Astrocyte (in vitro differentiated cells and primary cell): ENCODE data around the gene HMG20A. TPM values are rescaled to one million over a fixed set of nuclear protein-coding genes. Genes with fewer than 3 reads are reported as not detected.
A peak's percentile ranks its signal among the peaks of the same experiment; 100 is the strongest.

ENCODE experiments used
- DNase-seq: peaks from one replicate; pipeline ENCODE4 v3.0.0-alpha.2; 2010; ENCODE audit warnings: low read depth
- FAIRE-seq: peaks from 2 replicates; lab custom pipeline; 2011; peaks lifted over from hg19 to GRCh38; lab: Jason Lieb, UNC
- H2AFZ ChIP-seq: 2 replicates; pipeline ENCODE4 v1.6.0; 2012; ENCODE audit warnings: low read depth, low read length, inconsistent platforms
- H3K27ac ChIP-seq: 2 replicates; pipeline ENCODE4 v1.5.1; 2011; ENCODE audit warnings: low read depth, low read length, inconsistent platforms
- H3K27me3 ChIP-seq: 2 replicates; pipeline ENCODE4 v1.6.0; 2011; ENCODE audit warnings: low read length, inconsistent platforms; ENCODE audit not compliant: insufficient read depth
- H3K36me3 ChIP-seq: 2 replicates; pipeline ENCODE4 v1.5.1; 2011; ENCODE audit warnings: low read length, inconsistent platforms; ENCODE audit not compliant: insufficient read depth
- H3K4me1 ChIP-seq: 2 replicates; pipeline ENCODE4 v1.5.1; 2011; ENCODE audit warnings: low read length, inconsistent platforms; ENCODE audit not compliant: insufficient read depth
- H3K4me2 ChIP-seq: 2 replicates; pipeline ENCODE4 v1.6.0; 2012; ENCODE audit warnings: low read length, inconsistent platforms
- H3K4me3 ChIP-seq: 2 replicates; pipeline ENCODE4 v1.5.1; 2011; ENCODE audit warnings: low read depth, mild to moderate bottlenecking, low read length, inconsistent platforms; ENCODE audit not compliant: insufficient read depth
- H3K79me2 ChIP-seq: 2 replicates; pipeline ENCODE4 v1.6.0; 2012; ENCODE audit warnings: mild to moderate bottlenecking, low read length, inconsistent platforms; ENCODE audit not compliant: insufficient read depth
- H3K9ac ChIP-seq: 2 replicates; pipeline ENCODE4 v1.6.0; 2012; ENCODE audit warnings: mild to moderate bottlenecking, low read length, inconsistent platforms
- H3K9me3 ChIP-seq: 2 replicates; pipeline ENCODE4 v1.5.1; 2012; ENCODE audit warnings: low read depth, mild to moderate bottlenecking, low read length, inconsistent platforms; ENCODE audit not compliant: insufficient read depth
- H4K20me1 ChIP-seq: 2 replicates; pipeline ENCODE4 v1.6.0; 2012; ENCODE audit warnings: low read length, inconsistent platforms; ENCODE audit not compliant: insufficient read depth
- H3K27ac Mint-ChIP-seq: one replicate; pipeline ENCODE4 v1.8.0; 2021; ENCODE audit warnings: mild to moderate bottlenecking, mixed read lengths; ENCODE audit not compliant: unreplicated experiment
- H3K27me3 Mint-ChIP-seq: one replicate; pipeline ENCODE4 v1.8.0; 2021; ENCODE audit warnings: low read depth, mixed read lengths; ENCODE audit not compliant: unreplicated experiment
- H3K36me3 Mint-ChIP-seq: one replicate; pipeline ENCODE4 v1.8.0; 2021; ENCODE audit warnings: low read depth, mixed read lengths; ENCODE audit not compliant: unreplicated experiment
- H3K4me1 Mint-ChIP-seq: one replicate; pipeline ENCODE4 v1.8.0; 2021; ENCODE audit warnings: low read depth, mixed read lengths; ENCODE audit not compliant: unreplicated experiment
- H3K4me3 Mint-ChIP-seq: one replicate; pipeline ENCODE4 v1.8.0; 2021; ENCODE audit warnings: mild to moderate bottlenecking, moderate library complexity, mixed read lengths; ENCODE audit not compliant: unreplicated experiment
- H3K9me3 Mint-ChIP-seq: one replicate; pipeline ENCODE4 v1.8.0; 2021; ENCODE audit warnings: mild to moderate bottlenecking, mixed read lengths; ENCODE audit not compliant: unreplicated experiment
- EZH2 ChIP-seq: IDR thresholded peaks from 2 replicates; pipeline ENCODE4 v1.6.1; 2012; ENCODE audit warnings: mild to moderate bottlenecking, low read length, inconsistent platforms; ENCODE audit not compliant: insufficient read depth
- total RNA-seq: library from RNA; stranded (reverse); gene quantifications from 2 replicates; pipeline ENCODE4 v1.2.1, GENCODE V29; 2021
- TF ChIP-seq, protein P1 (sequence below): IDR thresholded peaks from 2 replicates; pipeline ENCODE4 v1.5.1; 2011; ENCODE audit warnings: low read depth, mild to moderate bottlenecking, inconsistent platforms, low read length, moderate library complexity; ENCODE audit not compliant: insufficient read depth

HMG20A gene
- total RNA-seq, 1 donor from 2014 or later: 47.4 TPM

DNA sequence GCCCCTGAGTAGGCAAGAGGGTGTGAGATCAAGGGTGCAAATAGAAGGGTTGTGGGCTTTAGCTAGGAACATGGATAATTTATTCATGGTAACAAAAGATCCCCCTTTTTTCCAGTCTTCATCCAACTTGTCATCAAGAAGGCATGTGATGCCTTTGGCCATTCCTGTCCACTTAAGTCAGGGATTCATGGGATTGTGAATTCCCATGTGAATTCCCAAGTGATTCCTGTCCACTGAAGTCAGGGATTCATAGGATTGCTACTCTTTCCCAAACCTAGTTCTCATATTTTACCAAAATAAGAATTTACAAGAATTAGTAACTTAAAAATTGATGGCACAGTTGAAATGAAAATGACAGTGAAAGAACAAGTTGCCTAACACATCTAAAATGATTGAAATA is 40.8 kb downstream of the HMG20A start:
- peaks cover 27% of the 10 kb centered on the region for H3K4me1 ChIP-seq
- H3K79me2 ChIP-seq: peaks cover 3% of the 10 kb centered on the region
- DNase-seq (peak; percentile 33), FAIRE-seq (no peak)
- H3K27ac Mint-ChIP-seq: peak overlapping the region; percentile 63
- H2AFZ ChIP-seq: no peak overlapping the region
- H3K27me3 ChIP-seq: no peaks in the 10 kb centered on the region
- H3K27ac ChIP-seq: peak overlapping the region; percentile 2
- H3K4me2 ChIP-seq: no peak overlapping the region
- peaks cover 17% of the 10 kb centered on the region for H3K36me3 Mint-ChIP-seq
- peaks cover 27% of the 10 kb centered on the region for H3K4me1 Mint-ChIP-seq
- peaks cover 5% of the 10 kb centered on the region for H3K36me3 ChIP-seq
- H3K9ac ChIP-seq: no peak overlapping the region
- H3K9me3 Mint-ChIP-seq: no peaks in the 10 kb centered on the region
- H3K9me3 ChIP-seq: no peaks in the 10 kb centered on the region
- H3K27me3 Mint-ChIP-seq: no peaks in the 10 kb centered on the region
- TF ChIP-seq, protein P1, sequence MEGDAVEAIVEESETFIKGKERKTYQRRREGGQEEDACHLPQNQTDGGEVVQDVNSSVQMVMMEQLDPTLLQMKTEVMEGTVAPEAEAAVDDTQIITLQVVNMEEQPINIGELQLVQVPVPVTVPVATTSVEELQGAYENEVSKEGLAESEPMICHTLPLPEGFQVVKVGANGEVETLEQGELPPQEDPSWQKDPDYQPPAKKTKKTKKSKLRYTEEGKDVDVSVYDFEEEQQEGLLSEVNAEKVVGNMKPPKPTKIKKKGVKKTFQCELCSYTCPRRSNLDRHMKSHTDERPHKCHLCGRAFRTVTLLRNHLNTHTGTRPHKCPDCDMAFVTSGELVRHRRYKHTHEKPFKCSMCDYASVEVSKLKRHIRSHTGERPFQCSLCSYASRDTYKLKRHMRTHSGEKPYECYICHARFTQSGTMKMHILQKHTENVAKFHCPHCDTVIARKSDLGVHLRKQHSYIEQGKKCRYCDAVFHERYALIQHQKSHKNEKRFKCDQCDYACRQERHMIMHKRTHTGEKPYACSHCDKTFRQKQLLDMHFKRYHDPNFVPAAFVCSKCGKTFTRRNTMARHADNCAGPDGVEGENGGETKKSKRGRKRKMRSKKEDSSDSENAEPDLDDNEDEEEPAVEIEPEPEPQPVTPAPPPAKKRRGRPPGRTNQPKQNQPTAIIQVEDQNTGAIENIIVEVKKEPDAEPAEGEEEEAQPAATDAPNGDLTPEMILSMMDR: no peak
- TF ChIP-seq EZH2: no peak
- no peak overlapping the region for H3K4me3 Mint-ChIP-seq
- no peak overlapping the region for H3K4me3 ChIP-seq
- H4K20me1 ChIP-seq: no peaks in the 10 kb centered on the region

GRCh38 chr15:77464129-77464865 is 43.6 kb downstream of the HMG20A start:
- Histone ChIP-seq H2AFZ (no peak overlapping the region), H3K79me2 (no peaks in the 10 kb centered on the region), H3K9ac (no peak overlapping the region), H3K4me1 (peaks cover 6% of the 10 kb centered on the region), H3K9me3 (no peaks in the 10 kb centered on the region), H3K27ac (no peak overlapping the region), H4K20me1 (no peaks in the 10 kb centered on the region), H3K4me3 (no peak overlapping the region), H3K4me2 (no peak overlapping the region), H3K36me3 (peaks cover 8% of the 10 kb centered on the region), H3K27me3 (no peaks in the 10 kb centered on the region)
- DNase-seq (no peak), FAIRE-seq (no peak)
- TF ChIP-seq EZH2: no peak
- TF ChIP-seq, protein P1: no peak
- Mint-ChIP-seq H3K36me3 (peaks cover 19% of the 10 kb centered on the region), H3K27me3 (no peaks in the 10 kb centered on the region), H3K9me3 (no peaks in the 10 kb centered on the region), H3K4me3 (no peak overlapping the region), H3K27ac (peak overlapping the region; percentile 20), H3K4me1 (peaks cover 4% of the 10 kb centered on the region)

GRCh38 chr15:77466521-77466920 is 45.8 kb downstream of the HMG20A start:
- peaks cover 16% of the 10 kb centered on the region for H3K36me3 ChIP-seq
- TF ChIP-seq, protein P1: no peak
- TF ChIP-seq EZH2: no peak
- H3K9me3 Mint-ChIP-seq: no peaks in the 10 kb centered on the region
- H3K4me1 Mint-ChIP-seq: peaks cover 6% of the 10 kb centered on the region
- FAIRE-seq (no peak), DNase-seq (no peak)
- H3K4me1 ChIP-seq: peaks cover 2% of the 10 kb centered on the region
- H3K4me3 Mint-ChIP-seq: no peak overlapping the region
- H3K4me2 ChIP-seq: no peak overlapping the region
- no peak overlapping the region for H2AFZ ChIP-seq
- no peaks in the 10 kb centered on the region for H3K27me3 Mint-ChIP-seq
- H3K27ac Mint-ChIP-seq: no peak overlapping the region
- H3K27me3 ChIP-seq: no peaks in the 10 kb centered on the region
- no peaks in the 10 kb centered on the region for H3K9me3 ChIP-seq
- no peak overlapping the region for H3K27ac ChIP-seq
- peaks cover 11% of the 10 kb centered on the region for H3K36me3 Mint-ChIP-seq
- H3K9ac ChIP-seq: no peak overlapping the region
- no peaks in the 10 kb centered on the region for H4K20me1 ChIP-seq
- no peak overlapping the region for H3K4me3 ChIP-seq
- H3K79me2 ChIP-seq: no peaks in the 10 kb centered on the region
